Mesenchymal stem cell (in vitro differentiated cells and primary cell): ENCODE measurements around the gene CYTH2.

Experiments used
- DNase-seq: peaks from one replicate; pipeline ENCODE4 v3.0.0-alpha.2; 2013
- H2AFZ ChIP-seq: one replicate; pipeline ENCODE4 v1.6.1; 2013; ENCODE audit warnings: low read depth, mild to moderate bottlenecking, control low read depth, inconsistent platforms, low read length, moderate library complexity
- H2AK5ac ChIP-seq: 2 replicates; pipeline ENCODE4 v1.6.1; 2013; ENCODE audit warnings: low read length, moderate library complexity, mild to moderate bottlenecking, inconsistent platforms; ENCODE audit not compliant: severe bottlenecking
- H2BK120ac ChIP-seq: one replicate; pipeline ENCODE4 v1.6.1; 2013; ENCODE audit warnings: low read depth, mild to moderate bottlenecking, inconsistent platforms, low read length, moderate library complexity
- H2BK12ac ChIP-seq, 2 experiments: one replicate each; pipeline ENCODE4 v1.6.1; 2013; ENCODE audit warnings: inconsistent platforms in 2 of 2, low read length in 2 of 2, mild to moderate bottlenecking in 2 of 2, moderate library complexity in 2 of 2, control low read depth in 1 of 2
- H2BK15ac ChIP-seq: one replicate; pipeline ENCODE4 v1.6.1; 2013; ENCODE audit warnings: mild to moderate bottlenecking, low read depth, inconsistent platforms; ENCODE audit not compliant: poor library complexity, severe bottlenecking
- H2BK5ac ChIP-seq: 2 replicates; pipeline ENCODE4 v1.6.1; 2013; ENCODE audit warnings: low read depth, mild to moderate bottlenecking, low read length, control low read depth, inconsistent platforms; ENCODE audit not compliant: poor library complexity, severe bottlenecking
- H3K14ac ChIP-seq, 2 experiments: one replicate each; pipeline ENCODE4 v1.6.1; 2013; ENCODE audit warnings: inconsistent platforms in 2 of 2, low read length in 2 of 2, control low read depth in 1 of 2, mild to moderate bottlenecking in 1 of 2, moderate library complexity in 1 of 2
- H3K18ac ChIP-seq, 2 experiments: one replicate each; pipeline ENCODE4 v1.6.1; 2013; ENCODE audit warnings: inconsistent platforms in 2 of 2, low read length in 2 of 2, control low read depth in 1 of 2, low read depth in 1 of 2, mild to moderate bottlenecking in 1 of 2
- H3K23ac ChIP-seq, 2 experiments: one replicate each; pipeline ENCODE4 v1.6.1; 2013; ENCODE audit warnings: inconsistent platforms in 2 of 2, low read length in 2 of 2, mild to moderate bottlenecking in 2 of 2, moderate library complexity in 2 of 2, control low read depth in 1 of 2
- H3K27ac ChIP-seq: 2 replicates; pipeline ENCODE4 v1.5.1; 2013; ENCODE audit warnings: mild to moderate bottlenecking, moderate library complexity, low read length, control low read depth, inconsistent platforms; ENCODE audit not compliant: poor library complexity, severe bottlenecking
- H3K27me3 ChIP-seq, 2 experiments: 2 replicates each; pipeline versions ENCODE4 v1.6.1 to v1.7.0; 2013; ENCODE audit warnings: low read length in 2 of 2, mild to moderate bottlenecking in 2 of 2, moderate library complexity in 2 of 2, control low read depth in 1 of 2, inconsistent platforms in 1 of 2; ENCODE audit not compliant: control insufficient read depth in 1 of 2, insufficient read depth in 1 of 2
- H3K36me3 ChIP-seq, 2 experiments: 2 replicates each; pipeline versions ENCODE4 v1.6.1 to v1.7.0; 2013; ENCODE audit warnings: low read length in 2 of 2, control low read depth in 1 of 2, inconsistent platforms in 1 of 2, low read depth in 1 of 2, mild to moderate bottlenecking in 1 of 2; ENCODE audit not compliant: insufficient read depth in 2 of 2, control insufficient read depth in 1 of 2
- H3K4ac ChIP-seq, 2 experiments: one replicate each; pipeline ENCODE4 v1.6.1; 2013; ENCODE audit warnings: inconsistent platforms in 2 of 2, low read length in 2 of 2, mild to moderate bottlenecking in 2 of 2, moderate library complexity in 2 of 2, control low read depth in 1 of 2, low read depth in 1 of 2
- H3K4me1 ChIP-seq: 2 replicates; pipeline ENCODE4 v1.6.1; 2013; ENCODE audit warnings: low read depth, low read length, control low read depth; ENCODE audit not compliant: control insufficient read depth, insufficient read depth
- H3K4me2 ChIP-seq: 2 replicates; pipeline ENCODE4 v1.6.1; 2013; ENCODE audit warnings: low read length, mild to moderate bottlenecking, inconsistent platforms; ENCODE audit not compliant: poor library complexity, severe bottlenecking
- H3K4me3 ChIP-seq, 2 experiments: 2 replicates each; pipeline versions ENCODE4 v1.5.1 to v1.7.0; 2013; ENCODE audit warnings: low read length in 2 of 2, mild to moderate bottlenecking in 2 of 2, control low read depth in 1 of 2, low read depth in 1 of 2; ENCODE audit not compliant: insufficient read depth in 1 of 2
- H3K79me1 ChIP-seq: replicated peaks from 2 replicates; pipeline ENCODE4 v1.6.1; 2013; ENCODE audit warnings: mild to moderate bottlenecking, control low read depth, low read length, inconsistent platforms; ENCODE audit not compliant: poor library complexity, severe bottlenecking
- H3K9ac ChIP-seq: 2 replicates; pipeline ENCODE4 v1.7.0; 2013; ENCODE audit warnings: mild to moderate bottlenecking, low read length, moderate library complexity
- H3K9me3 ChIP-seq: 2 replicates; pipeline ENCODE4 v1.7.0; 2013; ENCODE audit warnings: mild to moderate bottlenecking, low read length; ENCODE audit not compliant: control insufficient read depth
- H4K8ac ChIP-seq: one replicate; pipeline ENCODE4 v1.6.1; 2013; ENCODE audit warnings: inconsistent platforms, mild to moderate bottlenecking, low read length, moderate library complexity
- H4K91ac ChIP-seq: one replicate; pipeline ENCODE4 v1.6.1; 2013; ENCODE audit warnings: mild to moderate bottlenecking, low read length, inconsistent platforms
- WGBS: methylation state at CpG from one replicate; pipeline ENCODE4 v1.1.7; 2013; ENCODE audit warnings: mixed read lengths; 5-methylcytosine and 5-hydroxymethylcytosine counted together

Gene CYTH2

GRCh38 chr19:48479686-48480085 is 10.5 kb downstream of the CYTH2 start:
- H3K18ac ChIP-seq: no peak overlapping the region
- no peak overlapping the region for H2BK12ac ChIP-seq
- H4K91ac ChIP-seq: no peak overlapping the region
- no peak overlapping the region for H3K27ac ChIP-seq
- H3K36me3 ChIP-seq: peaks cover 46 to 73% of the 10 kb centered on the region in 2 experiments
- no peak overlapping the region for H4K8ac ChIP-seq
- no peak overlapping the region for H2BK120ac ChIP-seq
- no peak overlapping the region for H3K4me3 ChIP-seq
- H3K9ac ChIP-seq: peak overlapping the region; percentile 81
- H3K14ac ChIP-seq: no peak overlapping the region
- H3K27me3 ChIP-seq: no peaks in the 10 kb centered on the region
- H2AFZ ChIP-seq: no peak overlapping the region
- no peak overlapping the region for H2BK5ac ChIP-seq
- peaks cover 32% of the 10 kb centered on the region for H3K79me1 ChIP-seq
- no peak overlapping the region for H2BK15ac ChIP-seq
- H3K23ac ChIP-seq: no peak overlapping the region
- WGBS: 96% methylated on average over 7 of the region's 7 CpGs
- H3K4me1 ChIP-seq: peaks cover 12% of the 10 kb centered on the region
- no peak overlapping the region for H2AK5ac ChIP-seq
- no peaks in the 10 kb centered on the region for H3K9me3 ChIP-seq
- H3K4ac ChIP-seq: no peak overlapping the region
- no peak overlapping the region for H3K4me2 ChIP-seq
- no peak for DNase-seq

GRCh38 chr19:48480183-48480557 is 11.0 kb downstream of the CYTH2 start:
- 95% methylated on average over 32 of the region's 32 CpGs for WGBS
- H3K4me1 ChIP-seq: peaks cover 12% of the 10 kb centered on the region

DNA sequence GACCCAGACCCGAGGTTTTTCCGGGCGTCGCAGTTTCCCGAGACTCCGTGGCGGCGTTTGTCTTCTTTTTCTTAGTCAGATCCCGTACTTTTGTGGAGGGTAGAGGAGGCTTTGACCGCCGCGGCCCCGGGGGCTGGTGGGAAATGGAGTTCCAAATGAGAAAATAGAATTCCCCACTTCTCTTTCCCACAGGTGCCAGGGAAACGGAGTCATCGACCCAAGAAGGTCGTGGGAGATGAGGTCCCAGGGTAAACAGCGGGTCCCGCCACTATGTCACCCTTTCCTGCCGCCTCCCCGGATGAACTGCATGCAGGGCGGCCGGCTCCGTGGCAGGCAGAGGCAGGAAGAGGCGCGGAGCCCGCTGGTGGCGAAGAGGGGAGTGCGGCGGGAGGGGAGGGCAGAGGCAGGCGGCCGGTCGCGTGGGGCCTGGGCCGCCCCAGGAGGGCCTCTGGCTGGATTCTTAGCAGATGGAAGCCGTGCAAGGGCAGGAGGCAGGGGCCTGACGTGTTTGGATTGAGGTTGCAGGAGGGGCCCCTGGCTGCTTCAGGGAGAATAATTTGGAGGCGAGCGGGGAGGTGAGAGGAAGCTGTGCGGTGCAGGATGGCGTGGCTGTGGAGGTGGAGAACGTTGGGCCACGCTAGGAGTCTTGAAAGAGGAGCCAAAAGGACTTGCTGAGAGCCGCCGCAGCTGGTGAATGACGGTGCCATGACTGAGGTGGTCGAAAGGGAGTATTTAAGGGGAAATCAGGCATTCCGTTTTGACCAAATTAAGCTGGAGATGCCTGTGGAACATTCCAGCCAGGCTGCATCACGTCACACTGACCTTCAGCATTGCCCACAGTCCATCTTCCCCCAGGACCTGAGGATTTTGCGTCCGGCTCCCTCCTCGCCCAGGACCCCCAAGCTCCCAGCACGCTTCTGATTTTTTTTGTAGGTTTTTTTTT is 11.7 kb downstream of the CYTH2 start:
- Histone ChIP-seq H2BK5ac (no peak overlapping the region), H3K4me1 (peaks cover 10% of the 10 kb centered on the region), H3K23ac (no peak overlapping the region), H2AFZ (no peak overlapping the region), H2BK120ac (no peak overlapping the region), H4K8ac (peak overlapping the region; percentile 46), H4K91ac (no peak overlapping the region), H2AK5ac (no peak overlapping the region), H3K36me3 (peaks cover 35 to 62% of the 10 kb centered on the region in 2 experiments), H3K4me3 (peak overlapping the region in 1 of 2 experiments; percentile 73), H3K4me2 (no peak overlapping the region), H3K4ac (no peak overlapping the region), H3K9ac (peak overlapping the region; percentile 81), H2BK15ac (no peak overlapping the region), H2BK12ac (no peak overlapping the region), H3K79me1 (peaks cover 21% of the 10 kb centered on the region), H3K18ac (no peak overlapping the region), H3K27ac (no peak overlapping the region), H3K9me3 (no peaks in the 10 kb centered on the region), H3K14ac (no peak overlapping the region), H3K27me3 (no peaks in the 10 kb centered on the region)
- 95% methylated on average over 50 of the region's 52 CpGs for WGBS
- DNase-seq: no peak

More at GRCh38 chr19:48480183-48480557, 11.0 kb downstream of the CYTH2 start:
- no peak overlapping the region for H3K18ac ChIP-seq
- no peak for DNase-seq
- H3K36me3 ChIP-seq: peaks cover 41 to 68% of the 10 kb centered on the region in 2 experiments
- no peak overlapping the region for H3K4me2 ChIP-seq
- H2AK5ac ChIP-seq: no peak overlapping the region
- H4K91ac ChIP-seq: no peak overlapping the region
- no peak overlapping the region for H2BK120ac ChIP-seq
- H3K23ac ChIP-seq: no peak overlapping the region
- no peak overlapping the region for H3K14ac ChIP-seq
- H3K9me3 ChIP-seq: no peaks in the 10 kb centered on the region
- H2BK5ac ChIP-seq: no peak overlapping the region
- no peak overlapping the region for H2BK12ac ChIP-seq
- H2BK15ac ChIP-seq: no peak overlapping the region
- peak overlapping the region; percentile 81 for H3K9ac ChIP-seq
- no peaks in the 10 kb centered on the region for H3K27me3 ChIP-seq
- H3K4me3 ChIP-seq: peak overlapping the region in 1 of 2 experiments; percentile 73
- peaks cover 27% of the 10 kb centered on the region for H3K79me1 ChIP-seq
- H3K4ac ChIP-seq: no peak overlapping the region
- H3K27ac ChIP-seq: no peak overlapping the region
- no peak overlapping the region for H2AFZ ChIP-seq
- no peak overlapping the region for H4K8ac ChIP-seq

DNA sequence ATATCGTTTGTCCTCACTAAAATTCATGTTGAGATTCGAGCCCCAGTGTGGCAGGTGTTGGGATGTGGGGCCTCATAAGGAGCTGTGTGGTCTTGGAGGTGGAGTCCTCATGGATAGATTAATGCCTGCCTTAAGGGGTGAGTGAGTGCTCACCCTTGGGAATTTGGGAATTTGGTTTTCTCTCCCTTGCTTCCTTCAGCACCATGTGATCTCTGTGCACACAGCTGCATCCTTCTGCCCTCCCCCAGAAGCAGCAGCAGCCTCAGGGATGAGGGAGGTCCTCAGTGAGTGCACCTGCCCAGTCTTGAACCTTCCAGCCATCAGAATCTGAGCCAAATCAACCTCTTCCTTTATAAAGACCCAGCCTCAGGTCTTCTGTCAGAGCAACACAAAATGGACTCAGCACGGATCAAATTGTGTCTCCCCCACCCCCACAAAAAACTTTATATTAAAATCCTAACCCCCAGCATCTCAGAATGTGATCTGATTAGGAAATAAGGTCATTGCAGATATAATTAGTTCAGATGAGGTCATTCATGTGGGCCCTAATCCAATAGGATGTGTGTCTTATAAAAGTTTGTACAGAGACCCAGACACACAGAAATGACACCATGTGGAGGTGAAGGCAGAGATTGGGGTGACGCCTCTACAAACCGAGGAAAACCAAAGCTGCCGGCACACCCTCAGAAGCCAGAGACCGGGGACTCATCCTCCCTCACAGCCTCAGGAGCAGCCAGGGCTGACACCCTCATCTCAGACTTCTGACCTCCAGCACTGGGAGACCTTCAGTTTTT is 12.9 kb downstream of the CYTH2 start:
- Histone ChIP-seq H3K4me1 (peaks cover 8% of the 10 kb centered on the region), H3K23ac (no peak overlapping the region), H4K91ac (no peak overlapping the region), H2AK5ac (no peak overlapping the region), H3K4me2 (no peak overlapping the region), H3K14ac (no peak overlapping the region), H3K18ac (no peak overlapping the region), H3K27ac (no peak overlapping the region), H4K8ac (peak overlapping the region; percentile 20), H2BK120ac (no peak overlapping the region), H3K79me1 (peaks cover 12% of the 10 kb centered on the region), H2BK5ac (no peak overlapping the region), H3K4ac (no peak overlapping the region), H2BK15ac (no peak overlapping the region), H3K9ac (peak overlapping the region; percentile 24), H3K9me3 (no peaks in the 10 kb centered on the region), H3K27me3 (no peaks in the 10 kb centered on the region), H2AFZ (no peak overlapping the region), H3K36me3 (peaks cover 23 to 50% of the 10 kb centered on the region in 2 experiments), H3K4me3 (no peak overlapping the region), H2BK12ac (no peak overlapping the region)
- 96% methylated on average over 7 of the region's 7 CpGs for WGBS
- DNase-seq: no peak
